Fibroblast of skin of scalp (primary cell): ENCODE results near the gene SH3GL2. TPM values are rescaled to one million over a fixed set of nuclear protein-coding genes. Genes with fewer than 3 reads are reported as not detected.
A peak's percentile ranks its signal among the peaks of the same experiment; 100 is the strongest.

Experiments used
- DNase-seq: peaks from one replicate; pipeline ENCODE4 v3.0.0-alpha.2; 2013
- polyA plus RNA-seq, 2 experiments: library from polyadenylated mRNA; unstranded; fragments of 120-200 nt; gene quantifications; one replicate each; pipeline ENCODE4 v1.2.1, GENCODE V29; 2013; ENCODE audit not compliant: insufficient read length in 2 of 2

The SH3GL2 gene
- not detected for polyA plus RNA-seq (2013, experiment 1 of 2; ENCODE audit: insufficient read length)
- 0.25 TPM for polyA plus RNA-seq (2013, experiment 2 of 2; ENCODE audit: insufficient read length)

GRCh38 chr9:17578911-17579793 lies at the start of gene SH3GL2:
Gene SH3GL2, plus strand, starts transcription at chr9:17579066.
- peak; percentile 12 for DNase-seq

- DNase-seq = peak; percentile 55
Measured at GRCh38 chr9:17531642-17532254, 47.1 kb upstream of the SH3GL2 start.

DNA sequence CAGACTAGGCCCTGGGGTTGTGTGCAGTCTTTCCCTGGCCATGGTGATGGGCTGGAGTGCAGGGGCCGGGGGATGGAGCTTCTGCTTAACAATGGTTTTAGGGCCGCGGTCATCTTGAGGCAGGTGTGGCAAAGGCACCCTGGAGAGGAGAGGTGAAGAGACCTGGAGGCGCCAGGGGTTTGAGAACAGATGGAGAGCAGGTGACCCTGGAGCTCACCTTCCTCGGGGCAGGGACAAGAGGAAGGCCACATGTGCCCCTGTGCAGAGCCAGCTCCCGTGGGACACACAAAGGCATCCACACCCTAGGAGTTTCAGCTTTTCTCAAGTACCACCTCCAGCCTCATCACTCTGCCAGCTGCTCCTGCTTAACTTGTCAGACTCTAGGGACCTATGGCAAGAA lies 46.4 kb upstream of the SH3GL2 start:
- DNase-seq = no peak

DNA sequence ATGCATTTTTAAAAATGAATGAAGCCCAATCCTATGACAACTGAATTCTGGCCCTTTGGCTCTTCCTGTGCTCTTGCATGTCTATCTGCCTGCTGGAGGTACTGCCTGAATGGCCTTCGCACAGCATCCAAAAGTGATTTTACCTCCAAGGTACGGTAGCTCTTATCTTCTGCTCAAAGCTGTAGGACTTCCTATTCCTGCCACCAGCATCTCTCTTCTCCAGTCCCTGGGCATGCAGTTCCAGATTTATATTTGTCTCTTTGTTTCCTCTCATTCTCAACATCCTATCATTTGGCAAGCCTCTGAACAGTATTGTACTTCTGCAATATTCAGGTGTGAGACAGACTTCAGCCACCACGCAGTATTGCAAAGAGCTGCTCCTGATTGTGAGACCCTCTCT lies 43.7 kb upstream of the SH3GL2 start:
- DNase-seq = no peak

DNA sequence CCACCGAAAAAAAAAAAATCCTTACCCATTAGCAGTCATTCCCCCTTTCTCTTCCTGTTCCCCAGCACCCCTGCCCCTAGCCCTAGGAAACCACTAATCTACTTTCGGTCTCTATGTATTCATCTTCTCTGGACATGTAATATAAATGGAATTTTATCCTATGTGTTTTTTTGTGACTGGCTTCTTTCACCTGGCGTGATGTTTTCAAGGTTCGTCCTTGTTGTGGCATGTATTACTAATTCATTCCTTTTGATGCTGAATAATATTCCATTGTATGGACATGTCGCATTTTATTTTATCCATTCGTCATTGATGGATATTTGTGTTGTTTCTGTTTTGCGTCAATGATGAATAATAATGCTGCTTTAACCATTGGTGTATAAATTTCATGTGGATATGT lies 42.8 kb upstream of the SH3GL2 start:
- DNase-seq = no peak

DNA sequence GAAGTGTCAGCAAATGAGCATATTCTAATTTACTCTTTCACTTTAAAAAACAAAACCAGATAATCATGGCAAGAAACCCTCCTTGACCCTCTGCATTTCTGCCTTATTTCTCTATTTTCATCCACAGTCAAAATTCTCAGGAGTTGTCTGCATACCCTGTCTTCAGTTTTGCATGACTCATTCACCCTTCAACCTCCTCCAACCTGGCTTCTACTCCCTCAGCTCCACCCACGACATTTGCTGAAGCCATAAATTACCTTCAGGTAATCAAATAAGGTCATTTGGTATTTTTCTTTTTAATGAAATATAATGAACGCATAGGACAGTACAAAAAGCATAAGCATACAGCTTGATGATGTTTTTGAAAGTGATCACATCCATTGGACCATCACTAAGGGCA lies 27.8 kb upstream of the SH3GL2 start:
- no peak for DNase-seq

DNA sequence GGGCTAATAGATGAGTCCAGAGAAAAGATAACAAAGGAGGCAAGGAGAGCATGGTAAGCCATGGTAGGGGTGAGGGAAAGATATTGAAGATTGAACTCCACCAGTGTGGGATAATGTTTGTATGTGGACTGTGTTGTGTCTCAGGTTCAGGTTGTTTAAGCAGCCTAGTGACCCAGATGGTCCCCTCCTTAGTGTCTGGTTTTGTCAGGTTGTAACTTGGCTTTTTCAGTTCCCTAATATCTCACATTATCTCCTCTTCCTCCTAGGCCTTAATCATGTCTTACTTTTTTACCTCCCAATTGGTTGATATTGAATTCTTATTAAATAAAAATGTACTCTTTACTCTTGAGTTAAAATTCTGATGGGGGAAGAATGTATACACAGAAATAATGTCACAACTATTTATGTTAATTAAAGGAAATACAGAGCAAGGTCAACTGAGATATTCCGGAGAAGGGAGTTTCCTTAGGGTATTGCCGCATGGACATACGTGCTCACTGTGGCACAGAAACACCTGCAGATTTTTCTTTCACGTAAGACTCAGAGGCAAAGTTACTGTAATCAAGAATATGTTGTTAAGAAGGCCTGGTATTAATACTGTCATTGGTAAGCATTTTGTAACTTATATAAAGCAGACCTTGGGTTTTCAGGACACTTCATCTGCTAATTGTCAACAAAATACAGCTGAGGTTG lies 23.4 kb upstream of the SH3GL2 start:
- no peak for DNase-seq

- no peak for DNase-seq
Measured at GRCh38 chr9:17556255-17556654, 22.6 kb upstream of the SH3GL2 start.

GRCh38 chr9:17556935-17557334 lies 21.9 kb upstream of the SH3GL2 start:
- no peak for DNase-seq

DNA sequence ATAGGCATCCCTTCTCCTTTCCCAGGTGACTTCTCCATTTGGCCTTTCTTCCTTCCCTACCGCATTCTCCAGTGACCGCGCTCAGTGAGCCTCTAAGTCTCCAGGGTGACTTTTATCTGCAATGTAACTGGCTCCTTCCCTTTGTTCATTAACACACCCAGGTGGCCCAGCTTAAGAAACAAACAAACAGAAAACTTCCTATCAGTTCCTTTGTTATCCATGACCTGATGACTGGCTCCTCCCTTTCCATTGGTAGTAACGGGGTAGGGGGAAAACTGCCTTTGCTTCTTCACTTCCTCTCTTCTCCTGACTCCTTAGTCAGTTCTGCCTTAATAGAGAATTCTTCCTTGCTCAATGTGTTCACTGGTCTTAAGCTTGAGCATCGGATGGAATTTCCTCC lies 7.0 kb upstream of the SH3GL2 start:
- DNase-seq = no peak

- DNase-seq = no peak
Measured at GRCh38 chr9:17574342-17574741, 4.5 kb upstream of the SH3GL2 start.

DNA sequence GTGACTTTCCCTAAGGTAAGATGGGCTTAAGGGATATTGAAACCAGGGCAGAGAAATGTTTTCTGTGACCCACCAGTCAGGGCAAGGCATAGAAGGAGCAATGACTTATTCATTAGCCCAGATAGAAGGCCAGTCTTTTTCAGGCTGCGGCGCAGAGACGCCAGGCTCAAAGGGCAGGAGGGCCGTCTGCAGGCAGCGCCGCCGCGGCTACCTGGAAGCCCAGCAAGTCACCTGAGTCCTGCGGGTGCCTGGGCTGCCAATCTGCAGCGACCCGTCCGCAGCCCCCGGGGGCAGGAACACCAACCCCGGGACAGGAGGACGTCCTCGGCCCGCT lies 322 bp upstream of the SH3GL2 start:
- no peak for DNase-seq

- no peak for DNase-seq
Measured at GRCh38 chr9:17580119-17580518, 1.3 kb downstream of the SH3GL2 start.

- DNase-seq = no peak
Measured at GRCh38 chr9:17587113-17587512, 8.2 kb downstream of the SH3GL2 start.

GRCh38 chr9:17588395-17588794 lies 9.5 kb downstream of the SH3GL2 start:
- no peak for DNase-seq

DNA sequence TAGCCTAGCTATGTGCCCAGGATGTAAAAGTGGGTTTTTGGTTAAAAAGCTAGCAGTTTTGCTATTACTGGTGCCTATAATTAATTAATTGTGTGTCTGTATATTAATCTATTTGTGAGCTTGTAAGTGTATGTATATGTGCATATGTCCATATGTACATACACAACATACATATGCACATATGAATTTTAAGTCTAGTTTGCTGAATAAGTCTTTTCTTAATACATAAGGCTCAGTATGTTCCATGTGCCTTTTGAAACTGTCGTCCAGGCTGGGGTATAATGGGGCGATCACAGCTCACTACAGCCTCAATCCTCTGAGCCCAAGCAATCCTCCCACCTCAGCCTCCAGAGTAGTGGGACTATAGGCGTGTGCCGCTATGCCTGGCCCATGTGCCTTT lies 10.1 kb downstream of the SH3GL2 start:
- DNase-seq = no peak

DNA sequence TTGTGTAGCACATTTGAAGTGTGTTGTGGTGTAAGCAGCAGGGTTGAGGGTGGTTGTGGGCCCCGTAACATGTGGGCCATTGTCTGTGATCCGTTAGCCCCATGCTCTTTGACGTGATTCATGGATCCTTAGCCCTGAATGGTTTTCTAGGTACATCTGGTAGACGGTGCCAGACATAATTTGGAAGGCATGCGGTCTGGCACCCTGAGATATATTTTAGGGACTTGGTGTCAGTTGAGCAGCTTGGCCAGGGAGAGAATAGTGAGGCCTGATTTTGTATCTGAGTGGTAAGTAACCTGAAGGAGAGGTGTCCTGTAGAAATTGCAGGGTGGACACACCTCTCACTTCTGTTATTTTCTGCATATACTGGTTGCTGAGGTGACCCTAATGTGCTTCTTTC lies 10.9 kb downstream of the SH3GL2 start:
- no peak for DNase-seq

GRCh38 chr9:17594961-17595360 lies 16.1 kb downstream of the SH3GL2 start:
- DNase-seq = no peak

DNA sequence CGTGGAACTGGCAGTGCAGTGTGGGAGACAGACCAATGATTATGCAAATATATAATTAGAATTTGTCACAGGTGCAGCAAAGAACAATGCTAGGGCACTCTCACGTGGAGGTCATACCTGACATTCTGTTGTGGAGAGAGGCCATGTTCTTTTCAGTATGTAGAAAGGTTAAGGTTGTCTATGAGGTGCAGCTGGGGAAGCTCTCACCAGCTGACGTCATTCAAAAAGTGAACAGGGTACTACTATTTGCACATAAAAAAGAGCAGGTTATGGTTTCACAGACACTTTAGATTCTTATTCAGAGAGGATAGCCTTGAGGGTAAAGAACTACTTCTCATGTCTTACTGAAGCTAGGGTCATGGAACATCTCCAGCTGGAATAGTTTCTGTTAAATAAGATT lies 19.1 kb downstream of the SH3GL2 start:
- no peak for DNase-seq

GRCh38 chr9:17600962-17601593 lies 22.2 kb downstream of the SH3GL2 start:
- DNase-seq = peak; percentile 8

DNA sequence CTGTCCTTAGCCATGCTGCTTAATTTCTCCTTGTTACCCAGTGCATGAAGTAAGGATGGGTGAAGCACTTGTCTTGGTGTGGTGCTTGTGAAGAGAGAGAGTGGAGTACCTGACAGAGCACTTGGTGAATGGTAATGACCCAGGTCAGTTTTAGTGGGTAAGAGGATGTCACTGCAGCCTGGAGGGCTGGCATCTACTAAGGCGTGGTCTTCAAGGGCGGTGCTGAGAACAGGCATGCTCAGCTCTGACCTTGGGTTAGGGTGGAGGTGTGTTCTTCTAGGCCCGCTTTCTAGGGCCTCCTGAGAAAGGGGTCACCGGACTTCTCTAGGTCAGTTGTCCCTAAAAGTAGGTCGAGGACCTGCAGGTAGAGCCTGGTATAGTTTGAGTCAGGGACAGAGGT lies 25.7 kb downstream of the SH3GL2 start:
- DNase-seq = no peak

- no peak for DNase-seq
Measured at GRCh38 chr9:17609312-17610005, 30.6 kb downstream of the SH3GL2 start.

DNA sequence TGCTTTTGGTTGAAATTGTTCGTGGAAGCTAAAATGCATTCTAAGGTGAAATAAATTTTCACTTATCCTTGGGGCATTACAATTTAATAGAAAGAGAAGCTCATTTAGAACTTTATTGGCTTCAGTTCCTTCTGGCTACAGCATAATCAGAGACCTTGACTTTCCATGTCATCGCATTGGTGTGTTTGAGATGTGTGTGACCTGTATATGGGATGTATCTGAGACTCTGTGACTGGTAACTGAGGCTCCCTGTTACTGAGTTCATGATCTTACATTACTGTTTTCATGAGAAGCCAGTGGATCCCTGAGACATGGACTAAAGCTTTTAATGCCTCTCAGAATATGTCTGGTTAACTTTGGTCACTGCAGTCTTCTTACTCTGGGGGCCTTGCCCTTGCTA lies 32.5 kb downstream of the SH3GL2 start:
- no peak for DNase-seq
